Activated naive CD4-positive, alpha-beta T cell treated with anti-CD3 and anti-CD28 coated beads, Interleukin-2, amount 10 ng/mL, durations not matched to agents 7 days and 5 days (primary cell): Measurements from ENCODE around the gene MYO5B.

Experiments used
- CTCF ChIA-PET: fragments of 350-600 bp; sonication (Branson Sonifier 250); formaldehyde crosslinking; loops from one replicate; lab custom pipeline; 2021; ENCODE audit warnings: antibody characterized with exemption; lab: Charles Lee
- DNase-seq: peaks from one replicate; pipeline ENCODE4 v3.0.0-alpha.2; 2020
- H3K27ac Mint-ChIP-seq: one replicate; pipeline ENCODE4 v1.8.0; 2021; ENCODE audit warnings: mild to moderate bottlenecking, moderate library complexity, mixed read lengths
- H3K27me3 Mint-ChIP-seq: one replicate; pipeline ENCODE4 v1.8.0; 2021; ENCODE audit warnings: mild to moderate bottlenecking, mixed read lengths
- H3K36me3 Mint-ChIP-seq: one replicate; pipeline ENCODE4 v1.8.0; 2021; ENCODE audit warnings: mixed read lengths
- H3K4me1 Mint-ChIP-seq: one replicate; pipeline ENCODE4 v1.8.0; 2021; ENCODE audit warnings: mixed read lengths
- H3K4me3 Mint-ChIP-seq: one replicate; pipeline ENCODE4 v1.8.0; 2021; ENCODE audit warnings: mild to moderate bottlenecking, moderate library complexity, mixed read lengths
- H3K9me3 Mint-ChIP-seq: one replicate; pipeline ENCODE4 v1.8.0; 2021; ENCODE audit warnings: mixed read lengths

Gene MYO5B

GRCh38 chr18:49869354-49869753 lies 325.6 kb downstream of the MYO5B start:
- Mint-ChIP-seq H3K4me3 (no peak overlapping the region), H3K9me3 (no peaks in the 10 kb centered on the region), H3K27ac (no peak overlapping the region), H3K4me1 (no peaks in the 10 kb centered on the region), H3K36me3 (no peaks in the 10 kb centered on the region), H3K27me3 (peaks cover 17% of the 10 kb centered on the region)
- CTCF ChIA-PET: no interaction called here
- no peak for DNase-seq

- no peak for DNase-seq
- peaks cover 16% of the 10 kb centered on the region for H3K27me3 Mint-ChIP-seq
- CTCF ChIA-PET: no interaction called here
- H3K4me3 Mint-ChIP-seq: no peak overlapping the region
- no peaks in the 10 kb centered on the region for H3K36me3 Mint-ChIP-seq
- H3K9me3 Mint-ChIP-seq: no peaks in the 10 kb centered on the region
- H3K27ac Mint-ChIP-seq: no peak overlapping the region
- H3K4me1 Mint-ChIP-seq: no peaks in the 10 kb centered on the region
These were observed 328.3 kb downstream of the MYO5B start for GRCh38 chr18:49866680-49867079.

- H3K9me3 Mint-ChIP-seq: no peaks in the 10 kb centered on the region
- H3K27me3 Mint-ChIP-seq: peaks cover 18% of the 10 kb centered on the region
- DNase-seq: no peak
- no peaks in the 10 kb centered on the region for H3K4me1 Mint-ChIP-seq
- CTCF ChIA-PET: interaction anchor here (1.0 kb wide), 1 partner anchor 305 kb away, joined by 3 read pairs; no protein-coding TSS in a partner anchor
- H3K36me3 Mint-ChIP-seq: no peaks in the 10 kb centered on the region
- H3K4me3 Mint-ChIP-seq: no peak overlapping the region
- no peak overlapping the region for H3K27ac Mint-ChIP-seq
These were observed 329.5 kb downstream of the MYO5B start for GRCh38 chr18:49865401-49865800.

GRCh38 chr18:49863769-49864621 lies 331.0 kb downstream of the MYO5B start:
- CTCF ChIA-PET: interaction anchor here (0.7 to 8.2 kb wide), 4 partner anchors 9 to 493 kb away, joined by 3 to 117 read pairs (median 4); partner anchors contain the start of gene LIPG
- DNase-seq: no peak
- no peak overlapping the region for H3K4me3 Mint-ChIP-seq
- peaks cover 18% of the 10 kb centered on the region for H3K27me3 Mint-ChIP-seq
- no peak overlapping the region for H3K27ac Mint-ChIP-seq
- H3K9me3 Mint-ChIP-seq: no peaks in the 10 kb centered on the region
- H3K4me1 Mint-ChIP-seq: no peaks in the 10 kb centered on the region
- no peaks in the 10 kb centered on the region for H3K36me3 Mint-ChIP-seq

- Mint-ChIP-seq H3K4me3 (no peak overlapping the region), H3K27ac (no peak overlapping the region), H3K36me3 (no peaks in the 10 kb centered on the region), H3K27me3 (peaks cover 14% of the 10 kb centered on the region), H3K9me3 (no peaks in the 10 kb centered on the region), H3K4me1 (no peaks in the 10 kb centered on the region)
- DNase-seq: no peak
- CTCF ChIA-PET: interaction anchor here (0.8 to 8.2 kb wide), 9 partner anchors 11 to 494 kb away, joined by 3 to 117 read pairs (median 4); partner anchors contain the start of gene LIPG
These were observed 332.1 kb downstream of the MYO5B start for GRCh38 chr18:49862656-49863385.

- H3K4me1 Mint-ChIP-seq: no peaks in the 10 kb centered on the region
These were observed 333.3 kb downstream of the MYO5B start for GRCh38 chr18:49861659-49862058.

GRCh38 chr18:49859725-49860124 lies 335.2 kb downstream of the MYO5B start:
- Mint-ChIP-seq H3K27ac (no peak overlapping the region), H3K27me3 (peaks cover 7% of the 10 kb centered on the region), H3K4me1 (no peaks in the 10 kb centered on the region), H3K4me3 (no peak overlapping the region), H3K36me3 (no peaks in the 10 kb centered on the region), H3K9me3 (no peaks in the 10 kb centered on the region)
- CTCF ChIA-PET: interaction anchor here (0.6 to 8.2 kb wide), 9 partner anchors 14 to 1185 kb away, joined by 3 to 117 read pairs (median 9); partner anchors contain the start of gene LIPG
- DNase-seq: no peak

More at GRCh38 chr18:49861659-49862058, 333.3 kb downstream of the MYO5B start:
- Mint-ChIP-seq H3K27ac (no peak overlapping the region), H3K4me3 (no peak overlapping the region), H3K27me3 (peaks cover 13% of the 10 kb centered on the region), H3K9me3 (no peaks in the 10 kb centered on the region), H3K36me3 (no peaks in the 10 kb centered on the region)
- no peak for DNase-seq
- CTCF ChIA-PET: interaction anchor here (0.5 to 8.2 kb wide), 12 partner anchors 11 to 351 kb away, joined by 3 to 117 read pairs (median 4); partner anchors contain the start of gene LIPG

GRCh38 chr18:49859021-49859359 lies 336.0 kb downstream of the MYO5B start:
- no peaks in the 10 kb centered on the region for H3K36me3 Mint-ChIP-seq
- CTCF ChIA-PET: interaction anchor here (0.8 to 8.2 kb wide), 24 partner anchors 10 to 1184 kb away, joined by 3 to 117 read pairs (median 4); partner anchors contain the start of gene LIPG
- H3K27ac Mint-ChIP-seq: no peak overlapping the region
- H3K9me3 Mint-ChIP-seq: no peaks in the 10 kb centered on the region
- no peak overlapping the region for H3K4me3 Mint-ChIP-seq
- DNase-seq: no peak
- H3K27me3 Mint-ChIP-seq: peaks cover 4% of the 10 kb centered on the region
- H3K4me1 Mint-ChIP-seq: no peaks in the 10 kb centered on the region

GRCh38 chr18:49858309-49859020 lies 336.5 kb downstream of the MYO5B start:
- H3K27me3 Mint-ChIP-seq: peaks cover 4% of the 10 kb centered on the region
- peak; percentile 72 for DNase-seq
- no peaks in the 10 kb centered on the region for H3K36me3 Mint-ChIP-seq
- CTCF ChIA-PET: interaction anchor here (0.7 to 8.2 kb wide), 27 partner anchors 10 to 1184 kb away, joined by 3 to 117 read pairs (median 3); partner anchors contain the start of gene LIPG
- H3K9me3 Mint-ChIP-seq: no peaks in the 10 kb centered on the region
- H3K4me1 Mint-ChIP-seq: no peaks in the 10 kb centered on the region
- H3K27ac Mint-ChIP-seq: no peak overlapping the region
- no peak overlapping the region for H3K4me3 Mint-ChIP-seq

- Mint-ChIP-seq H3K27me3 (peaks cover 6% of the 10 kb centered on the region), H3K4me3 (no peak overlapping the region), H3K9me3 (no peaks in the 10 kb centered on the region), H3K27ac (no peak overlapping the region), H3K36me3 (no peaks in the 10 kb centered on the region), H3K4me1 (no peaks in the 10 kb centered on the region)
- DNase-seq: no peak
- CTCF ChIA-PET: interaction anchor here (0.7 to 8.2 kb wide), 12 partner anchors 9 to 347 kb away, joined by 3 to 117 read pairs (median 4); partner anchors contain the start of gene LIPG
These were observed 337.2 kb downstream of the MYO5B start for GRCh38 chr18:49857708-49858107.

GRCh38 chr18:49856496-49856895 lies 338.5 kb downstream of the MYO5B start:
- H3K27me3 Mint-ChIP-seq: peaks cover 4% of the 10 kb centered on the region
- H3K9me3 Mint-ChIP-seq: no peaks in the 10 kb centered on the region
- H3K27ac Mint-ChIP-seq: no peak overlapping the region
- no peaks in the 10 kb centered on the region for H3K36me3 Mint-ChIP-seq
- no peaks in the 10 kb centered on the region for H3K4me1 Mint-ChIP-seq
- no peak for DNase-seq
- H3K4me3 Mint-ChIP-seq: no peak overlapping the region
- CTCF ChIA-PET: interaction anchor here (1.2 to 8.2 kb wide), 2 partner anchors 297 to 347 kb away, joined by 6 to 117 read pairs; partner anchors contain the start of gene LIPG

GRCh38 chr18:49855711-49856415 lies 339.1 kb downstream of the MYO5B start:
- Mint-ChIP-seq H3K36me3 (no peaks in the 10 kb centered on the region), H3K4me1 (no peaks in the 10 kb centered on the region), H3K27ac (no peak overlapping the region), H3K9me3 (no peaks in the 10 kb centered on the region), H3K4me3 (no peak overlapping the region), H3K27me3 (peaks cover 3% of the 10 kb centered on the region)
- CTCF ChIA-PET: interaction anchor here (1.2 to 2.5 kb wide), 3 partner anchors 125 to 346 kb away, joined by 5 to 19 read pairs (median 6); no protein-coding TSS in a partner anchor
- DNase-seq: no peak

GRCh38 chr18:49854681-49855080 lies 340.3 kb downstream of the MYO5B start:
- no peak for DNase-seq
- no peak overlapping the region for H3K27ac Mint-ChIP-seq
- no peaks in the 10 kb centered on the region for H3K36me3 Mint-ChIP-seq
- peaks cover 12% of the 10 kb centered on the region for H3K27me3 Mint-ChIP-seq
- CTCF ChIA-PET: interaction anchor here (0.7 to 2.5 kb wide), 4 partner anchors 35 to 344 kb away, joined by 3 to 19 read pairs (median 4); no protein-coding TSS in a partner anchor
- H3K4me3 Mint-ChIP-seq: no peak overlapping the region
- H3K4me1 Mint-ChIP-seq: no peaks in the 10 kb centered on the region
- H3K9me3 Mint-ChIP-seq: no peaks in the 10 kb centered on the region
